ENCODE results near the gene CCL17.
A peak's percentile ranks its signal among the peaks of the same experiment; 100 is the strongest.
"Not testable (repeated sequence)": the region's sequence is repeated elsewhere in the genome, so short reads cannot be mapped to it uniquely, and the experiment has no call there.

Gene CCL17

GRCh38 chr16:57403965-57404817 is at the start of gene CCL17:
TSS of gene CCL17 (plus strand) at chr16:57404767. CDS start at chr16:57413933, 9,166 bp downstream.
- no peak for DNase-seq

- no peak for DNase-seq
Measured at GRCh38 chr16:57355898-57356414, 48.6 kb upstream of the CCL17 start.

DNA sequence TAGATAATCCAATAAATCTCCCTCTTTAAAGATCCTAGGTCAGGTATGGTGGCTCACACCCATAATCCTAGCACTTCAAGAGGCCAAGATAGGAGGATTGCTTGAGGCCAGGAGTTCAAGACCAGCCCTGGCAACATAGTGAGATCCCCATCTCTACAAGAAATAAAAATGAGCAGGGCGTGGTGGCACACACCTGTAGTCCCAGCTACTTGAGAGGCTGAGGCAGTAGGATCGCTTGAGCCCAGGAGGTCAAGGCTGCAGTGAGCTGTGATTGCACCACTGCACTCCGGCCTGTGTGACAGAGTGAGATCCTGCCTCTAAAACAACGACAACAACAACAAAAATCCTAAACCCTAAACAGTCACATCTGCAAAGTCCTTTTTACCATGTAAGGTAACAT is 48.0 kb upstream of the CCL17 start:
- DNase-seq: no peak

GRCh38 chr16:57357330-57358085 is 47.1 kb upstream of the CCL17 start:
- DNase-seq: no peak

GRCh38 chr16:57358086-57358420 is 46.5 kb upstream of the CCL17 start:
- no peak for DNase-seq

DNA sequence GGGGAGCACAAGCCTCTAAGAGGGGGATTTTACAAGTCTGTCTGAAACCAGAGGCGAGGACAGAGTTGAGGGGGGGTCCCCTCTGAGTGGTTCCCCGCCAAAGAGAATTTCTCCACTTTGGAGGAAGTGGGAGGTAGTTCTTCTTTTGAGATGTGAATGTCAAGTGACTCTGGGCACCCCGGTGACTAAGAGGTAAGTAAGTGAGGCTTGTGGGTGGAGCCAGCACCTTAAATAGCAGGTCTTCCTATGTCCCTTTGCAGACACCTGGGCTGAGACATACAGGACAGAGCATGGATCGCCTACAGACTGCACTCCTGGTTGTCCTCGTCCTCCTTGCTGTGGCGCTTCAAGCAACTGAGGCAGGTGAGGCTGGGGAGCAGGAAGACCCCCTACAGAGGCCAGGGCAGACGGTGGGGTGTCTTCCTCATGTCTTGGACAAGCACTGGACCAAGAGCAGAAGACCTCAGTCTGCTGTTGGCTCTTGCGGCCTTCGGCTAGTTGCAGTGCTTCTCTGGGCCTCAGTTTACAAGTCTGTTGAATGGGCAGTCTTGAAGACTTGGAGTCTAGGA is 46.0 kb upstream of the CCL17 start, which contains the start of gene CCL22:
Gene CCL22, plus strand, starts transcription at position 257 of the 569 bp plus-strand sequence. Its CDS starts 34 bp downstream, at position 291.
- no peak for DNase-seq

DNA sequence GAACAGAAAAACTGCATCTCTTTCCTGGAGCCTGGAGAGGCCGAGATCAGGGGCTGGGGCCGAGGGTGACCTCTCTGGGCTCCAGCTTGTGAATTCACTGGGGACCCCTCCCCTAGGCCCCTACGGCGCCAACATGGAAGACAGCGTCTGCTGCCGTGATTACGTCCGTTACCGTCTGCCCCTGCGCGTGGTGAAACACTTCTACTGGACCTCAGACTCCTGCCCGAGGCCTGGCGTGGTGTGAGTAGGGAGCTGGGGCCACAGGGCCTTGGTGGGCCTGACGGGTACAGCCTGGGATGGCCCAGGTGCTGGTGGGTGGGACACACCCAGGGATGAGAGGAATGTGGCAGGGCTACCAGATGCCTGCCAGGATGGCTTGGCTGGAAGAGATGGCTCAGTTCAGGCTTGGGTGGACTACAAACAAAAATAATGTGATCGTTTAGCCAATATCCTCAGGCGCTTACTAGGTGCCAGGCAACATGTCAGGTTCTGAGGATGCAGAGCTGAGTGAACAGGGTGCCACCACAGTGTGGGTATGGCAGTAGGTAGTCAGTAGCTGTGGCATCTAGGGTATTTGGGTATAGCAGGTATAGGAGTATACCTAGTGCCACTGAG is 44.1 kb upstream of the CCL17 start:
- DNase-seq: no peak

GRCh38 chr16:57361404-57361803 is 43.2 kb upstream of the CCL17 start:
- no peak for DNase-seq

DNA sequence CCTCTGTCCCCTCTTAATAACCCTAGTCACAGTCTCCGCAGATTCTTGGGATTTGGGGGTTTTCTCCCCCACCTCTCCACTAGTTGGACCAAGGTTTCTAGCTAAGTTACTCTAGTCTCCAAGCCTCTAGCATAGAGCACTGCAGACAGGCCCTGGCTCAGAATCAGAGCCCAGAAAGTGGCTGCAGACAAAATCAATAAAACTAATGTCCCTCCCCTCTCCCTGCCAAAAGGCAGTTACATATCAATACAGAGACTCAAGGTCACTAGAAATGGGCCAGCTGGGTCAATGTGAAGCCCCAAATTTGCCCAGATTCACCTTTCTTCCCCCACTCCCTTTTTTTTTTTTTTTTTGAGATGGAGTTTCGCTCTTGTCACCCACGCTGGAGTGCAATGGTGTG is 40.4 kb upstream of the CCL17 start:
- DNase-seq: no peak

- no peak for DNase-seq
Measured at GRCh38 chr16:57366544-57367040, 38.0 kb upstream of the CCL17 start.

DNA sequence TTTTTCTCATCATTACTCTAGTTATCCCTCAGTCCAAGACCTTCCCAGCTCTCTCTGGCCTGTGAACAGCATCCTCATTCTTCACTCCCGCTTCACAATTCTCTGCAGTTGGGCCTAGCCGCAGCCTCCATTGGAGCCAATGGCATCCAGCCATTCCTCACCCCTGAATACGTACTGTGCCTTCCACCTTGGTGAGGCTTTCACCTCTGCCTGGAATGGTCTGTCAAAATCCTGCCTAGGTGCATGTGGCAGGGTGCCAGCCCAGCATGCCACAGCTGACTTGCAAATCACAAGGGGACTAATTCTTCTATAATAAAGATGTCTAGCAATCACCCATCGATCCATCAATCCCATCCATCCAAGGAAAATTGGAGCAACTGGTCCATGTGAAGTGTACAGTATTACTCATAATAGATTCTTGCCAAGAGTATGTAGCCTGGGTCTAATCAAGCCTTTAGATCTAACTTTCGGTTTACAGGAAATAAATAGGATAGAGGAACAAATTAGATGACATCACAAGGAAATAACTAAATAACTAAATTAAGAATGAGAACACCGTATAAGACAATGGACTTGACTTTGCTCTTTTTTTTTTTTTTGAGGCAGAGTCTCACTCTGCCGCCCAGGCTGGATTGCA is 37.3 kb upstream of the CCL17 start:
- DNase-seq: no peak

DNA sequence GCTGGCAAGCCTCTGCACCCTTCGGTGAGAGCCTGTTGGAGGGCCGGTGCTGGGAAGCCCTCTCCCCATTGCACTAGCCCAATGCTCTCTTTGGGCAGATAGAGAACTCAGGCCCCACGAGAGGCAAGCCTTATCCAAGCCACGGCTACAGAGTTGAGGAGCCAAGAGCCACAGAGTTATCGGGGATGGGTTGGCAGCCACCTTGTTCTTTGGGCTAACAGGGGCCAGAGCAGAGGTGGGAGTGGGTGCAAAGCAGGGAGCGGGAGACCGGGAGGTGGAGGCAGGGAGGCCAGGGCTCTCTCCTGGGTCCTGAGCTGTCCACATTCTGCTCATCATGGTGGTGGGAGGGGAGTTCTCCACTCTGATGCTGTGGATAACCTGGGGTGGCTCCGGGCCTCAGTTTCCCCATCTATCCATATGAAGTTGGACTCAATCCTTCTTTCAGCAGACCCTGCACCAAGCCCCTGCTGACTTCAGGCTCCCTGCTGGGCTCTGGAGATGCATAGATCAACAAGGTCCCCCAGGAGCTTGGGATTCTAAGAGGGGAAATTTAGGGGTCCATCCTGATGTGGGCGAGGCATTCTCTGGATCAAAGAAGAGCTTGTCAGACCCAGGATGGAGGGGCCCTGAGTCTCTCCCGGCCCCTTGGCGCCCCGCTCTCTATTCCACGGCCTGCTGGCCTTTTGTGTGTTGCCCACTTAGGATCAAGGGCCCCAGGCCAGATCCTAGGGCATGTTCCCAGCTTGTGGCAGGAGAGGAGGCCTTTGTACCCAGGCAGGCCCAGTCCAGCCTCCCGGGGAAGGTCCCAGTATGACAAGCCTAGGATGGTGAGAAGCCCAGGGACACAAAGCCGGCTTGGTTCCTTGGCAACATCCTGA is 32.8 kb upstream of the CCL17 start:
- no peak for DNase-seq

- peak; percentile 93 for DNase-seq
Measured at GRCh38 chr16:57372372-57373116, 32.0 kb upstream of the CCL17 start, which contains the start of gene CX3CL1. TSS of gene CX3CL1 (plus strand) at chr16:57372490. CDS start at chr16:57372569, 79 bp downstream.

DNA sequence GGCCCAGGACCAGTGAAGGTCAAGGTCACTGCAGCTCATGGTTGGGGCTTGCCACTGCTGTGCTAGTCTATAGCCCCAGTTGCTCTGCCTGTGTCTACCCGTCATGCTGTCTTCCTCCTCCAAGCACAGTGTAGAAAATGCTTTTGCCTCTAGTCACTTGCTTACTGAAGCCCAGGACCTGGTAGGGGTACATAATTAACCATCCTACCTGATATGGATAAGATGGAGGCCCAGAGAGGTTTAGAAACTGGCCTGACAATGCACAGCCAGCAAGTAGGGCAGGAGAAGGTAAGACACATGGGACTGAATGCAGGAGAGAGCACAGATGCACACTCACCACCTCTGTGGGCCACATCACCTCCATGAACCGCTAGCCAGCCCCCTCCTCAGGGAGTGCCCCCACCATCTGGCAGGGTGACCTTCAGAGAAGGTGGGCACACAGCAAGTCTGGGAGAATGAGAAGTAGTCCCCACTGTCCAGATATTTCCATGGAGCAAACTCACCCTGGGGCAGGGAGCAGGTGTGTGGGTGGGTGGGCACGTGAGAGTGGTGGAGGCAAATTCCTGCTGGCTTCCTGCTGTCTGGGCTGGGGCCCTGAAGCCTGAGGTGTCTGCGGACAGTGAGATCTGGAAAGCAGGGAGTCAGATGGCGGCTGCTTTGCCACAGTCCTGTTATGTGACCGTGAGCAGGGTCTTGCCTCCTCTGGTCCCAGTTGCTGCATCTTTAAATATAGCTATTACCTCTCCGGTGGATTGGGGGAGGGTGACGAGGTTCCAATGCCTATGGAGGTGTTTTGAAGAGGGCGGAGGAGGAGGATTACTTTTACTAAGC is 31.2 kb upstream of the CCL17 start:
- no peak for DNase-seq

DNA sequence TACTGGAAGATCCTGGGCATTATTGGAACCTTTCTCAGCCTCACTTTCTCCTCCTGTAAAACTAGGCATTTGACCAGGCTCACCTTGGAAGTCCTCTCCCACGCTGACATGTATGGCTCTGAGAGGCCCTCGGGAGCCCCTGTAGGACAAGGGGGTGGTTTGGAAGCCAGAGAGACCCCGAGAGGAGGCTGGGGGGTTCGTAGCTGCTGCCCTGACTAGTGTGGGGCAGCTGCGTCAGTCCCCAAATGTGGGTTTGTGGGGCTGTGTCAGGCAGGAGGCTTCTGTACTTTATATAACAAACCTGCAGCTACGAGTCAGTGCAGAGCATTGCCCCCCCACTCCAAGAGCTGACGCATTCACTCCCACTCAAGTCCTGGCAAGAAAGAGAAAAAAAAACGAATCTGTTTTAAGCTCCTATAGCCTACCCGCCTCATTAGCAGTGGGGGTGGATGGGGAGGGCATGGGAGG is 30.5 kb upstream of the CCL17 start:
- peak; percentile 37 for DNase-seq

DNA sequence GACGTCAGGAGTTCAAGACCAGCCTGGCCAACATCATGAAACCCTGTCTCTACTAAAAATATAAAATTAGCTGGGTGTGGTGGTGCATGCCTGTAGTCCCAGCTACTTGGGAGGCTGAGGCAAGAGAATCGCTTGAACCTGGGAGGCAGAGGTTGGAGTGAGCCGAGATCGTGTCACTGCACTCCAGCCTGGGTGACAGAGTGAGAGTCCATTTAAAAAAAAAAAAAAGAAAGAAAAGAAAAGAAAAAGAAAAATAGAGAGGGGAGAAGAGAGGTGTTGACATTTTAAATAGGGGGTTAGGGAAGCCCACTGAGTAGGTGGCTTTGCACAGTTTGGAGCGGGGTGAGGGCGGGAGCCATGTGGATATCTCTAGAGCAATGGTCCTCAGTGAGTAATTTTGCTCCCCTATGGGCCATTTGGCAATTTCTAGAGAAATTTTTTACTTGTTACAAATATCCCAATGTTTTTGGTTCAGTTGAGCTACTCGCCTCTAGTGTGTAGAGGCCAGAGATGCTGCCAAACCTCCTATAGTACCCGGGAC is 29.6 kb upstream of the CCL17 start:
- DNase-seq: not testable (repeated sequence)

- DNase-seq: no peak
Measured at GRCh38 chr16:57376313-57376818, 28.2 kb upstream of the CCL17 start.

DNA sequence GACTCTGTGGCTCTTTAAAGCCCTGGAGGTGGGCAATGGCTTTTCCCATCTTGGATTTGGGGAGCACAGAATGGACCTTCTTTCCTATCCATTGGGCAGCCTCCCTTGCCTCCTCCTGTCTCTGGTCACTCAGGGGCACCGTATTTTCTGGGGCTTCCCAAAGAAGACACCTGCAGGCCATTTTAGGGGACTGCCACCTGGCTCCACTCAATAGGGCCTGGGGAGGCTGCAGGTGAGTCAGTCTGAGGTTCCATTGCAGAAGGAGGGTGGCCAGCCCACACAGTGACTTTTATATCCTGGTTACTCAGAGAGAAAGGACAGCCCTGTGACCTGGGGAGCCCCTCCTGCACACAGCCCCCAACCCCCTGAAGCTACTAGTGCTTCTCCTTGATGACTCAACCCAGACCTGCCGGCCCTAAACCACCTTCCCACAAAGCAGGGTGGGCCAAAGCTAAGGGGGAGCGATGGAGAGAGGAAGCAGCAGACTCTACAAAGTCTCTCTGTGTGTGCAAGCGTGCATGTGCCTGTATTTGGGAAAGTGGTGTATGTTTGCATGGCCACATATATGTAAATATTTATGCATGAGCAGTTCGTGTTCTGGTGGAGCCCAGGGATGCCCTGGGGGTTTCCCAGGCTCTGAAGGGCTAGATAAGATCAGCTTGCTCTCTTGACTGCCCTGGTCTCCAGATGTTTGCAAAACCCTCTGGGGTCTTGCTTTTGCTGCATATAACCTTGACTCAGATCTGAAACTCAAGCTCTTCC is 27.3 kb upstream of the CCL17 start:
- DNase-seq: peak; percentile 36
